Breast epithelium (tissue), 3 donors: Measurements from ENCODE around the gene CORO1C.
"Not testable (repeated sequence)": the region's sequence is repeated elsewhere in the genome, so short reads cannot be mapped to it uniquely, and the experiment has no call there.

Experiments used
- POLR2A ChIP-seq: fragments of 450-650 bp; IDR thresholded peaks from one replicate; pipeline ENCODE4 v1.6.1; 2016; ENCODE audit warnings: antibody characterized with exemption, mild to moderate bottlenecking, moderate library complexity
- TF ChIP-seq, protein P1 (sequence below), 3 donors: fragments of 450-650 bp; IDR thresholded peaks; one replicate each; pipeline ENCODE4 v1.5.1; 2016 to 2017; ENCODE audit warnings: antibody characterized with exemption in 3 of 3, mild to moderate bottlenecking in 3 of 3, moderate library complexity in 3 of 3

- not testable (repeated sequence) for TF ChIP-seq POLR2A
- TF ChIP-seq, protein P1, sequence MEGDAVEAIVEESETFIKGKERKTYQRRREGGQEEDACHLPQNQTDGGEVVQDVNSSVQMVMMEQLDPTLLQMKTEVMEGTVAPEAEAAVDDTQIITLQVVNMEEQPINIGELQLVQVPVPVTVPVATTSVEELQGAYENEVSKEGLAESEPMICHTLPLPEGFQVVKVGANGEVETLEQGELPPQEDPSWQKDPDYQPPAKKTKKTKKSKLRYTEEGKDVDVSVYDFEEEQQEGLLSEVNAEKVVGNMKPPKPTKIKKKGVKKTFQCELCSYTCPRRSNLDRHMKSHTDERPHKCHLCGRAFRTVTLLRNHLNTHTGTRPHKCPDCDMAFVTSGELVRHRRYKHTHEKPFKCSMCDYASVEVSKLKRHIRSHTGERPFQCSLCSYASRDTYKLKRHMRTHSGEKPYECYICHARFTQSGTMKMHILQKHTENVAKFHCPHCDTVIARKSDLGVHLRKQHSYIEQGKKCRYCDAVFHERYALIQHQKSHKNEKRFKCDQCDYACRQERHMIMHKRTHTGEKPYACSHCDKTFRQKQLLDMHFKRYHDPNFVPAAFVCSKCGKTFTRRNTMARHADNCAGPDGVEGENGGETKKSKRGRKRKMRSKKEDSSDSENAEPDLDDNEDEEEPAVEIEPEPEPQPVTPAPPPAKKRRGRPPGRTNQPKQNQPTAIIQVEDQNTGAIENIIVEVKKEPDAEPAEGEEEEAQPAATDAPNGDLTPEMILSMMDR (IDR thresholded peaks at IDR 0.05), result not testable (repeated sequence)
Measured at GRCh38 chr12:108658115-108658514, 73.2 kb downstream of the CORO1C start.
